ENCODE results near the gene SLC25A3.
"Not testable (repeated sequence)": the region's sequence is repeated elsewhere in the genome, so short reads cannot be mapped to it uniquely, and the experiment has no call there.

SLC25A3 gene

GRCh38 chr12:98595243-98595988 lies 1.9 kb downstream of the SLC25A3 start:
- no peak for DNase-seq

GRCh38 chr12:98597313-98597712 lies 3.8 kb downstream of the SLC25A3 start:
- DNase-seq: not testable (repeated sequence)

GRCh38 chr12:98601924-98602323 lies 8.4 kb downstream of the SLC25A3 start:
- DNase-seq: no peak

- no peak for DNase-seq
These were observed 13.0 kb downstream of the SLC25A3 start for GRCh38 chr12:98606359-98606988.

GRCh38 chr12:98610596-98610995 lies 17.1 kb downstream of the SLC25A3 start:
- DNase-seq: no peak

- no peak for DNase-seq
These were observed 19.3 kb downstream of the SLC25A3 start for GRCh38 chr12:98612696-98613334.

- no peak for DNase-seq
These were observed 25.5 kb downstream of the SLC25A3 start for GRCh38 chr12:98618952-98619351.

- DNase-seq: no peak
These were observed 42.3 kb downstream of the SLC25A3 start for GRCh38 chr12:98635657-98636323.

- no peak for DNase-seq
These were observed 43.6 kb downstream of the SLC25A3 start for GRCh38 chr12:98637068-98637467.

- no peak for DNase-seq
These were observed 44.5 kb downstream of the SLC25A3 start for GRCh38 chr12:98638009-98638408.

GRCh38 chr12:98639491-98639890 lies 46.0 kb downstream of the SLC25A3 start:
- DNase-seq: no peak

- not testable (repeated sequence) for DNase-seq
These were observed 49.3 kb downstream of the SLC25A3 start for GRCh38 chr12:98642801-98643200.

GRCh38 chr12:98644433-98644711 lies 50.9 kb downstream of the SLC25A3 start:
- DNase-seq: no peak

- DNase-seq: peak; percentile 98
These were observed 51.5 kb downstream of the SLC25A3 start, which contains the start of the genes APAF1 and IKBIP for GRCh38 chr12:98644712-98645571. APAF1 (plus strand) TSS chr12:98645290; CDS start chr12:98648360, 3,070 bp downstream. IKBIP (minus strand) TSS chr12:98644788; CDS start chr12:98644701, 87 bp downstream.

GRCh38 chr12:98645572-98646067 lies 52.1 kb downstream of the SLC25A3 start:
- no peak for DNase-seq

GRCh38 chr12:98646294-98647090 lies 53.0 kb downstream of the SLC25A3 start:
- DNase-seq: no peak

GRCh38 chr12:98651328-98651727 lies 57.8 kb downstream of the SLC25A3 start:
- no peak for DNase-seq

- DNase-seq: no peak
These were observed 60.5 kb downstream of the SLC25A3 start for GRCh38 chr12:98653866-98654493.

Measured in femur (tissue), 1 donor.